Neural cell (in vitro differentiated cells): ENCODE data around the gene FAM193A. TPM values are rescaled to one million over a fixed set of nuclear protein-coding genes. Genes with fewer than 3 reads are reported as not detected.

Experiments
- H2AFZ ChIP-seq: fragments of 200-600, 300-800 bp; sonication (generic), shearing (Covaris generic); 2 replicates; pipeline ENCODE4 v1.6.0; 2014; ENCODE audit warnings: low read depth, mild to moderate bottlenecking, antibody characterized with exemption, low read length, moderate library complexity
- H3F3A ChIP-seq: fragments of 200-600 bp; shearing (Covaris generic); 2 replicates; pipeline ENCODE4 v1.6.1; 2016; ENCODE audit warnings: mild to moderate bottlenecking, moderate library complexity, mixed read lengths, antibody characterized with exemption, low read length; ENCODE audit not compliant: insufficient read depth, poor library complexity, severe bottlenecking
- H3K27ac ChIP-seq: fragments of 200-600, 300-800 bp; sonication (generic), shearing (Covaris generic); 2 replicates; pipeline ENCODE4 v1.5.1; 2014; ENCODE audit warnings: mild to moderate bottlenecking, low read length, moderate library complexity
- H3K27me3 ChIP-seq: fragments of 300-800, 200-600 bp; sonication (generic), shearing (Covaris generic); 2 replicates; pipeline ENCODE4 v1.6.0; 2014; ENCODE audit warnings: mild to moderate bottlenecking, low read depth, low read length, moderate library complexity; ENCODE audit not compliant: insufficient read depth
- H3K36me3 ChIP-seq: fragments of 300-800, 200-600 bp; sonication (generic), shearing (Covaris generic); 2 replicates; pipeline ENCODE4 v1.5.1; 2014; ENCODE audit warnings: mild to moderate bottlenecking, antibody characterized with exemption, low read length, moderate library complexity; ENCODE audit not compliant: insufficient read depth
- H3K4me2 ChIP-seq: fragments of 300-800, 200-600 bp; sonication (generic), shearing (Covaris generic); 2 replicates; pipeline ENCODE4 v1.6.0; 2014; ENCODE audit warnings: mild to moderate bottlenecking, low read length
- H3K4me3 ChIP-seq: fragments of 300-800, 200-600 bp; sonication (generic), shearing (Covaris generic); 2 replicates; pipeline ENCODE4 v1.5.1; 2014; ENCODE audit warnings: mild to moderate bottlenecking, low read length, moderate library complexity
- H3K79me2 ChIP-seq: fragments of 200-600 bp; shearing (Covaris generic); replicated peaks from 2 replicates; pipeline ENCODE4 v1.6.0; 2014; ENCODE audit warnings: mild to moderate bottlenecking, low read length, moderate library complexity; ENCODE audit not compliant: insufficient read depth
- H3K9ac ChIP-seq: fragments of 300-800, 200-600 bp; sonication (generic), shearing (Covaris generic); 2 replicates; pipeline ENCODE4 v1.6.1; 2016; ENCODE audit warnings: mild to moderate bottlenecking, low read length, mixed read lengths
- H3K9me2 ChIP-seq: fragments of 200-600 bp; shearing (Covaris generic); 2 replicates; pipeline ENCODE4 v1.6.1; 2016; ENCODE audit warnings: mild to moderate bottlenecking, low read length, mixed read lengths; ENCODE audit not compliant: insufficient read depth
- H3K9me3 ChIP-seq: fragments of 200-600, 300-800 bp; sonication (generic), shearing (Covaris generic); 2 replicates; pipeline ENCODE4 v1.6.1; 2016; ENCODE audit warnings: mild to moderate bottlenecking, mixed run types, low read length, moderate library complexity, mixed read lengths
- H4K20me1 ChIP-seq: fragments of 200-600 bp; shearing (Covaris generic); 2 replicates; pipeline ENCODE4 v1.6.1; 2016; ENCODE audit warnings: mild to moderate bottlenecking, mixed run types; ENCODE audit not compliant: insufficient read depth
- EP300 ChIP-seq: fragments of 450-650 bp; conservative IDR thresholded peaks from 2 replicates; pipeline ENCODE4 v1.6.1; 2014; ENCODE audit warnings: antibody characterized with exemption, mild to moderate bottlenecking, moderate library complexity; ENCODE audit not compliant: poor library complexity, severe bottlenecking
- EZH2 ChIP-seq: fragments of 200-600, 300-800 bp; shearing (Covaris generic), sonication (generic); IDR thresholded peaks from 2 replicates; pipeline ENCODE4 v1.6.1; 2014; ENCODE audit warnings: antibody characterized with exemption, low read length, borderline replicate concordance, mild to moderate bottlenecking; ENCODE audit not compliant: insufficient read depth, poor library complexity, severe bottlenecking
- MXI1 ChIP-seq: fragments of 450-650 bp; conservative IDR thresholded peaks from 2 replicates; pipeline ENCODE4 v1.6.1; 2014; ENCODE audit warnings: antibody characterized with exemption, mild to moderate bottlenecking; ENCODE audit not compliant: poor library complexity, severe bottlenecking
- POLR2AphosphoS5 ChIP-seq: IDR thresholded peaks from 2 replicates; pipeline ENCODE4 v1.6.1; 2012
- RAD21 ChIP-seq: fragments of 450-650 bp; conservative IDR thresholded peaks from 2 replicates; pipeline ENCODE4 v1.6.1; 2014; ENCODE audit warnings: antibody characterized with exemption, mild to moderate bottlenecking, moderate library complexity
- SMC3 ChIP-seq: fragments of 450-650 bp; conservative IDR thresholded peaks from 2 replicates; pipeline ENCODE4 v1.6.1; 2014; ENCODE audit warnings: antibody characterized with exemption, mild to moderate bottlenecking, moderate library complexity; ENCODE audit not compliant: poor library complexity
- TAF1 ChIP-seq: IDR thresholded peaks from 2 replicates; pipeline ENCODE4 v1.6.1; 2012; ENCODE audit warnings: low read depth
- polyA plus RNA-seq: library from polyadenylated mRNA; depleted of rRNA; stranded (reverse); fragments of >200 nt; gene quantifications from 2 replicates; pipeline ENCODE4 v1.2.3, GENCODE V29; 2014
- TF ChIP-seq, protein P1 (sequence below): fragments of 450-650 bp; IDR thresholded peaks from 2 replicates; pipeline ENCODE4 v1.5.1; 2014; ENCODE audit warnings: antibody characterized with exemption, mild to moderate bottlenecking, moderate library complexity; ENCODE audit not compliant: poor library complexity, severe bottlenecking
- TF ChIP-seq, protein P2 (sequence below): IDR thresholded peaks from 2 replicates; pipeline ENCODE4 v1.6.1; 2012; ENCODE audit warnings: borderline replicate concordance

FAM193A gene
- polyA plus RNA-seq, 1 donor from 2014 or later, result 11.6 TPM

DNA sequence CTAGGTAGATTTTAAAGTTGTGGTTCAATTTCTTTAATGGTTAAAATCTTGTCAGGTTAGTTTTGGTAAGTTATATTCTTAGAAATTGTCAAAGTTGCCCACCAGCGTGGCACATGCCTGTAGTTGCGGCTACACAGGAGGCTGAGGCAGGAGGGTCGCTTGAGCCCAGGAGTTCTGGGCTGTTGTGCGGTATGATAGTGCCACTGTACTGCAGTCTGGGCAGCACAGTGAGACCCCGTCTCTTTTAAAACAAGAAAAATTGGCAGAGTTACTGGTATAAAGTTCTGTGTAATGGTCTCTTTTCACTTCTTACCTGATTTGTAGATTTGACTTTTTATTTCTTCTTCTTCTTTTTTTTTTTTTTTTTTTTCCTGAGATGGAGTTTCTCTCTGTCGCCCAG is 64.4 kb downstream of the FAM193A start:
- TF ChIP-seq SMC3 (no peak), POLR2AphosphoS5 (no peak), RAD21 (no peak), TAF1 (no peak), EP300 (no peak), EZH2 (no peak), MXI1 (no peak)
- TF ChIP-seq, protein P1, sequence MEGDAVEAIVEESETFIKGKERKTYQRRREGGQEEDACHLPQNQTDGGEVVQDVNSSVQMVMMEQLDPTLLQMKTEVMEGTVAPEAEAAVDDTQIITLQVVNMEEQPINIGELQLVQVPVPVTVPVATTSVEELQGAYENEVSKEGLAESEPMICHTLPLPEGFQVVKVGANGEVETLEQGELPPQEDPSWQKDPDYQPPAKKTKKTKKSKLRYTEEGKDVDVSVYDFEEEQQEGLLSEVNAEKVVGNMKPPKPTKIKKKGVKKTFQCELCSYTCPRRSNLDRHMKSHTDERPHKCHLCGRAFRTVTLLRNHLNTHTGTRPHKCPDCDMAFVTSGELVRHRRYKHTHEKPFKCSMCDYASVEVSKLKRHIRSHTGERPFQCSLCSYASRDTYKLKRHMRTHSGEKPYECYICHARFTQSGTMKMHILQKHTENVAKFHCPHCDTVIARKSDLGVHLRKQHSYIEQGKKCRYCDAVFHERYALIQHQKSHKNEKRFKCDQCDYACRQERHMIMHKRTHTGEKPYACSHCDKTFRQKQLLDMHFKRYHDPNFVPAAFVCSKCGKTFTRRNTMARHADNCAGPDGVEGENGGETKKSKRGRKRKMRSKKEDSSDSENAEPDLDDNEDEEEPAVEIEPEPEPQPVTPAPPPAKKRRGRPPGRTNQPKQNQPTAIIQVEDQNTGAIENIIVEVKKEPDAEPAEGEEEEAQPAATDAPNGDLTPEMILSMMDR, result no peak
- TF ChIP-seq, protein P2, sequence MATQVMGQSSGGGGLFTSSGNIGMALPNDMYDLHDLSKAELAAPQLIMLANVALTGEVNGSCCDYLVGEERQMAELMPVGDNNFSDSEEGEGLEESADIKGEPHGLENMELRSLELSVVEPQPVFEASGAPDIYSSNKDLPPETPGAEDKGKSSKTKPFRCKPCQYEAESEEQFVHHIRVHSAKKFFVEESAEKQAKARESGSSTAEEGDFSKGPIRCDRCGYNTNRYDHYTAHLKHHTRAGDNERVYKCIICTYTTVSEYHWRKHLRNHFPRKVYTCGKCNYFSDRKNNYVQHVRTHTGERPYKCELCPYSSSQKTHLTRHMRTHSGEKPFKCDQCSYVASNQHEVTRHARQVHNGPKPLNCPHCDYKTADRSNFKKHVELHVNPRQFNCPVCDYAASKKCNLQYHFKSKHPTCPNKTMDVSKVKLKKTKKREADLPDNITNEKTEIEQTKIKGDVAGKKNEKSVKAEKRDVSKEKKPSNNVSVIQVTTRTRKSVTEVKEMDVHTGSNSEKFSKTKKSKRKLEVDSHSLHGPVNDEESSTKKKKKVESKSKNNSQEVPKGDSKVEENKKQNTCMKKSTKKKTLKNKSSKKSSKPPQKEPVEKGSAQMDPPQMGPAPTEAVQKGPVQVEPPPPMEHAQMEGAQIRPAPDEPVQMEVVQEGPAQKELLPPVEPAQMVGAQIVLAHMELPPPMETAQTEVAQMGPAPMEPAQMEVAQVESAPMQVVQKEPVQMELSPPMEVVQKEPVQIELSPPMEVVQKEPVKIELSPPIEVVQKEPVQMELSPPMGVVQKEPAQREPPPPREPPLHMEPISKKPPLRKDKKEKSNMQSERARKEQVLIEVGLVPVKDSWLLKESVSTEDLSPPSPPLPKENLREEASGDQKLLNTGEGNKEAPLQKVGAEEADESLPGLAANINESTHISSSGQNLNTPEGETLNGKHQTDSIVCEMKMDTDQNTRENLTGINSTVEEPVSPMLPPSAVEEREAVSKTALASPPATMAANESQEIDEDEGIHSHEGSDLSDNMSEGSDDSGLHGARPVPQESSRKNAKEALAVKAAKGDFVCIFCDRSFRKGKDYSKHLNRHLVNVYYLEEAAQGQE, result no peak
- Histone ChIP-seq H3F3A (no peaks in the 10 kb centered on the region), H3K79me2 (peaks cover 57% of the 10 kb centered on the region), H3K27ac (no peak overlapping the region), H3K4me2 (no peak overlapping the region), H3K9ac (no peak overlapping the region), H4K20me1 (no peaks in the 10 kb centered on the region), H3K27me3 (no peaks in the 10 kb centered on the region), H3K4me3 (no peak overlapping the region), H3K36me3 (peaks cover 6% of the 10 kb centered on the region), H2AFZ (no peak overlapping the region), H3K9me2 (no peaks in the 10 kb centered on the region), H3K9me3 (no peaks in the 10 kb centered on the region)

DNA sequence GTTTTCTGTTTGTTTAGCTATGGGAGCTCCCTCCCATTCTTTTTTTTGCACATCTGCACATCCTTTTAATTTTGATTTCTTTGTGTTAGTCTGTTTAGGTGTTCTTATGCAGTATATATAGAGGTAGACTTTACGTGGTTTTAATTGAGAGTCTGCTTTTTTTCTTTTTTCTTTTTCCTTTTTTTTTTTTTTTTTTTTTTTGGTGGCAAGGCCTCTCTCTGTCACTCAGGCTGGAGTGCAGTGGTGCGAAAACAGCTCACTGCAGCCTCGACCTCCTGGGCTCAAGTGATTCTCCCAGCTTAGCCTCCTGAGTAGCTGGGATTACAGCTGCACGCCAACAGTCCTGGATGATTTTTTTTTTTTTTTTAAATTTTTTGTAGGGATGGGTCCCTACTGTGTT is 68.2 kb downstream of the FAM193A start:
- Histone ChIP-seq H3F3A (no peaks in the 10 kb centered on the region), H3K4me2 (no peak overlapping the region), H3K36me3 (no peaks in the 10 kb centered on the region), H3K27me3 (no peaks in the 10 kb centered on the region), H3K79me2 (peaks cover 69% of the 10 kb centered on the region), H4K20me1 (no peaks in the 10 kb centered on the region), H3K9ac (no peak overlapping the region), H3K9me3 (no peaks in the 10 kb centered on the region), H2AFZ (no peak overlapping the region), H3K9me2 (no peaks in the 10 kb centered on the region), H3K4me3 (no peak overlapping the region), H3K27ac (no peak overlapping the region)
- TF ChIP-seq TAF1, result no peak
- no peak for TF ChIP-seq EP300
- TF ChIP-seq, protein P1, result no peak
